ENCODE results near the gene TPO. TPM values are rescaled to one million over a fixed set of nuclear protein-coding genes. Genes with fewer than 3 reads are reported as not detected.

The TPO gene
- total RNA-seq, 1 experiment from 2014 or later: not detected

DNA sequence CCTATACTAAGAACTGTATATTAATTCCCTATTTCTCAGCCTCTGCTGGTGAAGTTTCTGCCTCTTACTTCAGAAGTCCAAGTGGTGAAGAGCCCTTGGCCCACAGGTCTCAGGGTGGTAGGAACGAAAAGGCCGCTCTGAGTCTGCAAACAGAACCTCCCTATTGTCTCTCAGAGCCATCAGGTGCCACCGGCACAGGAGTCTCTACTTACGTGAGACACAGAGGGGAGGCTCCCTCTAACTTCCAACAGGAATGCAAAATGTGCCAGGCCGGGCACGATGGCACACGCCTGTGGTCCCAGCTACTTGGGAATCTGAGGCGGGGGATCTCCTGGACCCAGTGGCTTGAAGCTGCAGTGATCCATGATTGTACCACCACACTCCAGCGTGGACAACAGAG is 143.0 kb downstream of the TPO start:
- WGBS (ENCODE audit: extremely low coverage, insufficient read length, low lambda C conversion rate): no CpG with 5 or more reads among the region's 9 CpGs
- Histone ChIP-seq H2AK5ac (ENCODE audit: insufficient read length, low read length) (no peak overlapping the region), H3T11ph (ENCODE audit: low read length) (no peak overlapping the region), H2BK15ac (ENCODE audit: low read depth, low read length) (no peak overlapping the region), H3K9ac (ENCODE audit: extremely low read depth, insufficient read length, low read length) (no peak overlapping the region), H3K27me3 (ENCODE audit: insufficient read depth, low read length) (no peaks in the 10 kb centered on the region; the same call in 1 of the 2 replicates), H3K9me3 (ENCODE audit: control insufficient read depth, low read depth, low read length) (no peaks in the 10 kb centered on the region), H3K56ac (ENCODE audit: insufficient read length, low read depth, low read length) (no peak overlapping the region), H4K20me1 (ENCODE audit: control insufficient read depth, insufficient read depth, insufficient read length) (no peaks in the 10 kb centered on the region), H3K4ac (ENCODE audit: low read depth, low read length) (no peak overlapping the region), H3K23me2 (ENCODE audit: insufficient read length, low read depth, low read length, poor library complexity, severe bottlenecking) (no peaks in the 10 kb centered on the region), H3K79me1 (ENCODE audit: insufficient read depth, low read depth, low read length, poor library complexity, severe bottlenecking) (no peaks in the 10 kb centered on the region), H4K5ac (ENCODE audit: insufficient read length, low read depth, low read length) (no peak overlapping the region), H2BK12ac (ENCODE audit: insufficient read length, low read depth, low read length) (no peak overlapping the region), H3K79me2 (ENCODE audit: insufficient read depth, low read length) (peaks cover 1% of the 10 kb centered on the region; the same call in 1 of the 2 replicates), H4K91ac (ENCODE audit: insufficient read length, low read depth, low read length) (no peak overlapping the region), H3K23ac (ENCODE audit: insufficient read length, low read depth, low read length) (no peak overlapping the region), H3K4me2 (ENCODE audit: insufficient read depth, insufficient read length, low read length) (no peak overlapping the region), H4K8ac (replicated peaks; ENCODE audit: insufficient read length, low read depth, low read length) (no peak overlapping the region), H2BK5ac (ENCODE audit: insufficient read length, low read length) (no peak overlapping the region), H3K14ac (ENCODE audit: insufficient read depth, low read length) (no peak overlapping the region), H2AFZ (ENCODE audit: low read length) (no peak overlapping the region), H2BK120ac (ENCODE audit: low read depth, low read length, poor library complexity, severe bottlenecking) (no peak overlapping the region), H3K27ac (ENCODE audit: insufficient read length, low read depth, low read length) (no peak overlapping the region), H2BK20ac (ENCODE audit: low read depth, low read length, poor library complexity, severe bottlenecking) (no peak overlapping the region), H3K4me1 (ENCODE audit: insufficient read depth, low read length) (no peaks in the 10 kb centered on the region), H3K18ac (ENCODE audit: insufficient read length, low read depth, low read length) (no peak overlapping the region)
- H3K4me3 Mint-ChIP-seq: no peak overlapping the region
- H3K9me3 Mint-ChIP-seq: no peaks in the 10 kb centered on the region
- H3K36me3 Mint-ChIP-seq (ENCODE audit: insufficient read depth in 1 of 3, low read depth in 3 of 3): no peaks in the 10 kb centered on the region
- H3K4me1 Mint-ChIP-seq: peaks cover 0 to 9% of the 10 kb centered on the region in 2 experiments; a peak in 3 of 4 replicates
- no peak for DNase-seq
- TF ChIP-seq CTCF (conservative IDR thresholded peaks at IDR 0.05): no peak
- peaks cover 10% of the 10 kb centered on the region for H3K27me3 Mint-ChIP-seq (ENCODE audit: low read depth)
- no peak overlapping the region for H3K27ac Mint-ChIP-seq

Measured in H9 (cell line).